ENCODE results near the gene SLC12A5. TPM values are rescaled to one million over a fixed set of nuclear protein-coding genes. Genes with fewer than 3 reads are reported as not detected.

The SLC12A5 gene
- total RNA-seq, 2 experiments from 2014 or later = 1.3 to 1.7 TPM

- Mint-ChIP-seq H3K4me1 (ENCODE audit: low read depth) (peaks cover 81% of the 10 kb centered on the region), H3K27me3 (ENCODE audit: low read depth) (peaks cover 58% of the 10 kb centered on the region), H3K9me3 (ENCODE audit: insufficient read depth) (no peaks in the 10 kb centered on the region), H3K36me3 (ENCODE audit: low read depth) (peaks cover 7% of the 10 kb centered on the region), H3K27ac (no peak overlapping the region), H3K4me3 (no peak overlapping the region)
- ChIA-PET POLR2A (no interaction called here), CTCF (interaction anchor here (1.6 to 4.7 kb wide), 3 partner anchors 16 to 37 kb away, joined by 4 to 28 read pairs (median 14); no protein-coding TSS in a partner anchor)
- no peak for ATAC-seq
- DNase-seq = no peak
Measured at GRCh38 chr20:46006964-46007363, 22.1 kb upstream of the SLC12A5 start.

DNA sequence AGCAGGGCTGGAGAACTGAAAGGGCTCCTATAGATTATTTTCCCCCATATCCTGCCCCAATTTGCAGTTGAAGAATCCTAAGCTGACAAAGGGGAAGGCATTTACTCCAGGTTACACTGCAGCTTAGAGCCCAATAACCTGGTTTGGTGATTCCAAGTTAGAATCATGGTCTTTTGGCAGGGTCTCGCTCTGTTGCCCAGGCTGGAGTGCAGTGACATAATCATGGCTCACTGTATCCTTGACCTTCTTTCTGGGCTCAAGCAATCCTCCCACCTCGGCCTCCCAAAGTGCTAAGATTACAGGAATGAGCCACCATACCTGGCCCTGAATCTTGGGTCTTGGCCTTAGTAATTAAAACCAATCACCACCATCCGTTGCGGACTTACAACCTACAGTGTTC is 21.3 kb upstream of the SLC12A5 start:
- Mint-ChIP-seq H3K4me3 (no peak overlapping the region), H3K9me3 (ENCODE audit: insufficient read depth) (no peaks in the 10 kb centered on the region), H3K36me3 (ENCODE audit: low read depth) (peaks cover 7% of the 10 kb centered on the region), H3K4me1 (ENCODE audit: low read depth) (peaks cover 82% of the 10 kb centered on the region), H3K27ac (no peak overlapping the region), H3K27me3 (ENCODE audit: low read depth) (peaks cover 65% of the 10 kb centered on the region)
- POLR2A ChIA-PET = no interaction called here
- no peak for ATAC-seq
- no peak for DNase-seq
- CTCF ChIA-PET = interaction anchor here (3.5 to 4.7 kb wide), 2 partner anchors 21 to 38 kb away, joined by 14 to 28 read pairs; no protein-coding TSS in a partner anchor

GRCh38 chr20:46009816-46010215 is 19.2 kb upstream of the SLC12A5 start:
- no peak for DNase-seq
- Mint-ChIP-seq H3K4me1 (ENCODE audit: low read depth) (peaks cover 78% of the 10 kb centered on the region), H3K27ac (no peak overlapping the region), H3K9me3 (ENCODE audit: insufficient read depth) (no peaks in the 10 kb centered on the region), H3K36me3 (ENCODE audit: low read depth) (peaks cover 7% of the 10 kb centered on the region), H3K27me3 (ENCODE audit: low read depth) (peaks cover 63% of the 10 kb centered on the region), H3K4me3 (no peak overlapping the region)
- ATAC-seq = no peak
- POLR2A ChIA-PET = no interaction called here
- CTCF ChIA-PET = interaction anchor here (1.2 to 2.8 kb wide), 4 partner anchors 15 to 27 kb away, joined by 3 to 18 read pairs (median 4); no protein-coding TSS in a partner anchor

GRCh38 chr20:46010491-46011391 is 18.3 kb upstream of the SLC12A5 start:
- ATAC-seq (peak; percentile 37), DNase-seq (peak; percentile 56)
- POLR2A ChIA-PET = no interaction called here
- peak overlapping the region; percentile 61 for H3K4me3 Mint-ChIP-seq
- CTCF ChIA-PET = interaction anchor here (1.3 to 5.0 kb wide), 8 partner anchors 14 to 50 kb away, joined by 3 to 138 read pairs (median 12); partner anchors contain the start of gene ZNF335
- H3K4me1 Mint-ChIP-seq (ENCODE audit: low read depth) = peaks cover 69% of the 10 kb centered on the region
- H3K9me3 Mint-ChIP-seq (ENCODE audit: insufficient read depth) = no peaks in the 10 kb centered on the region
- H3K27ac Mint-ChIP-seq = peak overlapping the region; percentile 53
- peaks cover 65% of the 10 kb centered on the region for H3K27me3 Mint-ChIP-seq (ENCODE audit: low read depth)
- peaks cover 7% of the 10 kb centered on the region for H3K36me3 Mint-ChIP-seq (ENCODE audit: low read depth)

DNA sequence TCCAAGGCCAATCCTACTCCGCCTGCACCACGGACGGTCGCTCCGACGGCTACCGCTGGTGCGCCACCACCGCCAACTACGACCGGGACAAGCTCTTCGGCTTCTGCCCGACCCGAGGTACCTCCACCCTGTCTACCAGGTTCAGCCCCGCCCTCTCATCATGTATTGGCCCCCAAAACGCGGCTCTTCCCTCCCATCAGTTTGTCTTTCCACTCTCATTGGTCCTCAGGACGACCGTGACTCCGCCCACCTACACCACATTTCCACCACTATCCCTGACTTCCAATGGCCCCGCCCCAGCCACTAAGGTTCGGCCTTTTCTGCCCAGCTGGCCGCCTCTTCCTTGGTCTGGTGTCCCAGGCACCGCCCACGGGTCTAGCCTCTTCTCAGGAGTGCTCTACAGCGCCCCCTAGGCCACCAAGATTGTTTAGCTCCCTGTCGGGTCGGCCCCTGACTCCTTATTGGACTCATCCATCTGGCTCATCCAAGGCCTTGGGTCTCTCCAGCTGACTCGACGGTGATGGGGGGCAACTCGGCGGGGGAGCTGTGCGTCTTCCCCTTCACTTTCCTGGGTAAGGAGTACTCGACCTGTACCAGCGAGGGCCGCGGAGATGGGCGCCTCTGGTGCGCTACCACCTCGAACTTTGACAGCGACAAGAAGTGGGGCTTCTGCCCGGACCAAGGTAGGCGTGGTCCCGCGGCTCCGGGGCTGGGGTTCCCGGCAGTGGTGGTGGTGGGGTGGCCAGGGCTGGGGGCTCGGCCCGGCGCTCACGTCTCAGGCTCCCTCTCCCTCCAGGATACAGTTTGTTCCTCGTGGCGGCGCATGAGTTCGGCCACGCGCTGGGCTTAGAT is 17.2 kb upstream of the SLC12A5 start:
- peak; percentile 51 for DNase-seq
- ATAC-seq = no peak
- Mint-ChIP-seq H3K4me3 (no peak overlapping the region), H3K27ac (no peak overlapping the region), H3K9me3 (ENCODE audit: insufficient read depth) (no peaks in the 10 kb centered on the region), H3K27me3 (ENCODE audit: low read depth) (peaks cover 64% of the 10 kb centered on the region), H3K36me3 (ENCODE audit: low read depth) (peaks cover 7% of the 10 kb centered on the region), H3K4me1 (ENCODE audit: low read depth) (peaks cover 59% of the 10 kb centered on the region)
- POLR2A ChIA-PET = no interaction called here
- CTCF ChIA-PET = interaction anchor here (1.0 to 5.0 kb wide), 13 partner anchors 11 to 213 kb away, joined by 3 to 138 read pairs (median 11); partner anchors contain the start of gene ZNF335

GRCh38 chr20:46012921-46013320 is 16.1 kb upstream of the SLC12A5 start:
- peaks cover 56% of the 10 kb centered on the region for H3K4me1 Mint-ChIP-seq (ENCODE audit: low read depth)
- ChIA-PET POLR2A (interaction anchor here (0.6 kb wide), 1 partner anchor 82 kb away, joined by 3 read pairs; no protein-coding TSS in a partner anchor), CTCF (interaction anchor here (0.6 to 5.0 kb wide), 26 partner anchors 8 to 1962 kb away, joined by 3 to 138 read pairs (median 6); partner anchors contain the start of genes CTSA, NEURL2, PCIF1 and ZNF335)
- no peaks in the 10 kb centered on the region for H3K9me3 Mint-ChIP-seq (ENCODE audit: insufficient read depth)
- peaks cover 7% of the 10 kb centered on the region for H3K36me3 Mint-ChIP-seq (ENCODE audit: low read depth)
- no peak for ATAC-seq
- H3K4me3 Mint-ChIP-seq = no peak overlapping the region
- H3K27me3 Mint-ChIP-seq (ENCODE audit: low read depth) = peaks cover 59% of the 10 kb centered on the region
- DNase-seq = no peak
- H3K27ac Mint-ChIP-seq = no peak overlapping the region

- H3K27ac Mint-ChIP-seq = no peak overlapping the region
- H3K27me3 Mint-ChIP-seq (ENCODE audit: low read depth) = peaks cover 58% of the 10 kb centered on the region
- peaks cover 52% of the 10 kb centered on the region for H3K4me1 Mint-ChIP-seq (ENCODE audit: low read depth)
- no peak for ATAC-seq
- POLR2A ChIA-PET = interaction anchor here (0.6 kb wide), 1 partner anchor 82 kb away, joined by 3 read pairs; no protein-coding TSS in a partner anchor
- H3K4me3 Mint-ChIP-seq = no peak overlapping the region
- H3K9me3 Mint-ChIP-seq (ENCODE audit: insufficient read depth) = no peaks in the 10 kb centered on the region
- peaks cover 7% of the 10 kb centered on the region for H3K36me3 Mint-ChIP-seq (ENCODE audit: low read depth)
- DNase-seq = no peak
- CTCF ChIA-PET = interaction anchor here (0.6 to 5.0 kb wide), 28 partner anchors 9 to 1961 kb away, joined by 3 to 138 read pairs (median 6); partner anchors contain the start of genes CTSA, NEURL2, PCIF1 and ZNF335
Measured at GRCh38 chr20:46013322-46013828, 15.6 kb upstream of the SLC12A5 start.

DNA sequence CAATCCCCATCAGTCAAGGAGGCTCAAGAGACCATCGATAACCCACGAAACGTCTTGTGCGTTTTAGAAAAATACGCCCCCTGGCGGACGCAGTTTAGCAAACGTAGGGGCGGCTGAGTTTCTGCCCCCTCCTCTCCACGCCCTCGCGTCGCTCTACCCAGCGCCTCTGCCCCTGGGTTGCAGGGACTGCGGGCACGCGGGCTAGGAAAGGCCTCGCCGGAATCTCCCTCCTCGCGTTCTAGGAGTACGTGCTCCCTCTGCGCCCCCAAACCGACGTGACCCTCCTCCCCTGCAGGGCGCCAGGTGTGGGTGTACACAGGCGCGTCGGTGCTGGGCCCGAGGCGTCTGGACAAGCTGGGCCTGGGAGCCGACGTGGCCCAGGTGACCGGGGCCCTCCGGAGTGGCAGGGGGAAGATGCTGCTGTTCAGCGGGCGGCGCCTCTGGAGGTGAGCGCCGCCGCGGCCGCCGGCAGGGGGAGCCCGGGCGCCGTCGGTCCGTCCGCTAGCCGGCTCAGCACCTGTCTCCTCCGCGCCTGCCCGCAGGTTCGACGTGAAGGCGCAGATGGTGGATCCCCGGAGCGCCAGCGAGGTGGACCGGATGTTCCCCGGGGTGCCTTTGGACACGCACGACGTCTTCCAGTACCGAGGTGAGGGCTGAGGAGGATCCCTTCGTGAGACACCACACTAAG is 15.0 kb upstream of the SLC12A5 start:
- ChIA-PET POLR2A (no interaction called here), CTCF (interaction anchor here (0.7 to 5.0 kb wide), 41 partner anchors 9 to 640 kb away, joined by 3 to 138 read pairs (median 6); partner anchors contain the start of genes CTSA, NEURL2, PCIF1 and ZNF335)
- Mint-ChIP-seq H3K36me3 (ENCODE audit: low read depth) (peaks cover 7% of the 10 kb centered on the region), H3K27me3 (ENCODE audit: low read depth) (peaks cover 59% of the 10 kb centered on the region), H3K27ac (no peak overlapping the region), H3K4me1 (ENCODE audit: low read depth) (peaks cover 46% of the 10 kb centered on the region), H3K4me3 (no peak overlapping the region), H3K9me3 (ENCODE audit: insufficient read depth) (no peaks in the 10 kb centered on the region)
- DNase-seq (peak; percentile 78), ATAC-seq (peak; percentile 94)

DNA sequence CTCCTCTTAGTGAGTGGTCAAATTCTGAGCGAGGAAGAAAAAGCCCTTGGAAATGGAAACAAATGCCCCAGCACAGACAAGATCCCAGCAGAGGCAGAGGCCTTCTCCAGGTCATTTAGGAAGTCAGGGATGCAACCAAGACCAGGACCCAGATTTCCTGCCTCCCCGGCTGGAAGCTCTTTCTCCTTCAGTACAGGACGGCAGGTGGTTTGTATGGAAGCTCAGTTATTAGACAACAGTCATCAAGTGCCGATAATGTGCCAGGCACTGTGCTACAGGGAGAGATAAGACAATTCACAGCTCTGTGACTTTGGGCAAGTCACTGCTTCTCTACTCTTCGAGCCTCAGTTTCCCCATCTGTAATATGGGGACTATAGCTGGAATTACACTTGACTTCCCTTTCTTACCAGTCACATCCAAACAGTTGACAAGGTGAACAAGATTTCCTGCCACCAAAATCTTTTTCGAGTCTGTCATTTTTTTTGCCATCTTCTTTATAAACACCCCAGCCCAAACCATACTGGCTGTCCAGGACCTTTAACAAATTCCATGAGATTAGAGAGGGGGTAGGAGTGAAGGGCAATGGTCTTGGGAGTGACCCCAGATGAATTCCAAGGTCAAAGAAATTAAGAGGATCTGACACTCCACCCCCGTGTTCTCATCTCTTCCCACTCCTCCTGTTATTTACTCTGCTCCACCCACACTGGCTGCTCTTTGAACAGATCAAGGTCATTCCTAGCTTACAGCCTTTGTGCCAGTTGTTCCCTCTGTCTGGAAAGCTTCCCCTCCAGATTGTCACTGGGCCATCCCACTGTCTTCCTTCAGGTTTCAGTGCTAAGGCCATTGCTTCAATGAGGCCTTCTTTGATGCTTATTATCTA is 14.3 kb upstream of the SLC12A5 start:
- ChIA-PET CTCF (interaction anchor here (0.7 to 5.0 kb wide), 28 partner anchors 8 to 533 kb away, joined by 3 to 138 read pairs (median 6); partner anchors contain the start of gene ZNF335), POLR2A (no interaction called here)
- DNase-seq = no peak
- Mint-ChIP-seq H3K4me3 (no peak overlapping the region), H3K27me3 (ENCODE audit: low read depth) (peaks cover 51% of the 10 kb centered on the region), H3K36me3 (ENCODE audit: low read depth) (peaks cover 7% of the 10 kb centered on the region), H3K9me3 (ENCODE audit: insufficient read depth) (no peaks in the 10 kb centered on the region), H3K4me1 (ENCODE audit: low read depth) (peaks cover 38% of the 10 kb centered on the region), H3K27ac (no peak overlapping the region)
- ATAC-seq = no peak

- H3K9me3 Mint-ChIP-seq (ENCODE audit: insufficient read depth) = no peaks in the 10 kb centered on the region
- H3K36me3 Mint-ChIP-seq (ENCODE audit: low read depth) = no peaks in the 10 kb centered on the region
Measured at GRCh38 chr20:46017272-46017671, 11.7 kb upstream of the SLC12A5 start.

More at GRCh38 chr20:46017272-46017671, 11.7 kb upstream of the SLC12A5 start:
- H3K4me3 Mint-ChIP-seq = no peak overlapping the region
- H3K4me1 Mint-ChIP-seq (ENCODE audit: low read depth) = peaks cover 30% of the 10 kb centered on the region
- POLR2A ChIA-PET = interaction anchor here (1.0 kb wide), 1 partner anchor 44 kb away, joined by 4 read pairs; no protein-coding TSS in a partner anchor
- ATAC-seq (no peak), DNase-seq (no peak)
- no peak overlapping the region for H3K27ac Mint-ChIP-seq
- CTCF ChIA-PET = interaction anchor here (1.1 to 1.6 kb wide), 4 partner anchors 30 to 70 kb away, joined by 3 to 16 read pairs (median 4); no protein-coding TSS in a partner anchor
- peaks cover 35% of the 10 kb centered on the region for H3K27me3 Mint-ChIP-seq (ENCODE audit: low read depth)
